ENCODE results near the gene SPAG5. TPM values are rescaled to one million over a fixed set of nuclear protein-coding genes. Genes with fewer than 3 reads are reported as not detected.
"Not testable (repeated sequence)": the region's sequence is repeated elsewhere in the genome, so short reads cannot be mapped to it uniquely, and the experiment has no call there.

SPAG5 gene
- total RNA-seq, 2 donors from 2014 or later: 19.2 to 31.5 TPM

DNA sequence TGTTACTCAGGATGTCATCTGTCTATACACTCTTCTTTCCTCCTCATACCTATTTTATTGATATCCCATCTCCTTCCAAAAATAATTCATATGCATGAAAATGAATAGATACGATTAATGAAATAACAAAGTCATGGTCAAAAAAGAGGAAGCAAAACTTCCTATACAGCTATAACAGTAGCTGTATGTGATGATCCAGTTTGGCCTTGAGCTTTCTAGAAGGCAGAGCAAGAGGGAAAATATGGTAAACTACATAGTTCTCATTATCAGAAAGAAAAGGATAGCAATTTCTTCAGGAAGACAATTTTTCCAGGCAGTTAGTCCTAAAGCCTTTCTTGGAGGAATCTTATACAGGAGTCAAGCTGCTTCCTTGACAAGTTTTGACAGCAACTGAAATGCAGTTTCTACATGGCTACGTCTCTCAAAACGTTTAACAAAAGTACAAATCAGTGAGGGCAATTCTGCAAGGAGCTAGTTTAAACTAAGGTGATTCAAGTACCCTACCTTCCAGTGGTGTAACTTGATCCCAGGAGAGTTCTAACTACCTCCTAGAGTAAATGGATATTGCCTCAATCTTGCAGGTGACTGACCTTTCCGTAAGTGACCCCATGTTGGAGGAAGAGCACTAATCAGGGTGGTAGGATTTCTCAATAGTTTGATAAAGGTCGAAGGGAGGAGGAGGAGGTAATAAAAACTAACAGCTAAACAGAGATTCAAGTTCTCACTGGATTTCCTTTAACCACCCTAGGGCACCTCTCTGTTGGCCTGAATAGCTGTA lies 1.0 kb downstream of the SPAG5 start:
- Mint-ChIP-seq H3K4me3 (peak overlapping the region; percentile 96), H3K27me3 (no peaks in the 10 kb centered on the region), H3K27ac (peak overlapping the region; percentile 96), H3K4me1 (peaks cover 20% of the 10 kb centered on the region), H3K36me3 (ENCODE audit: low read depth) (no peaks in the 10 kb centered on the region)
- ATAC-seq: no peak
- no peak for DNase-seq
- no peaks in the 10 kb centered on the region for H3K9me3 ChIP-seq (ENCODE audit: control insufficient read depth, low read length, poor library complexity, severe bottlenecking)

DNA sequence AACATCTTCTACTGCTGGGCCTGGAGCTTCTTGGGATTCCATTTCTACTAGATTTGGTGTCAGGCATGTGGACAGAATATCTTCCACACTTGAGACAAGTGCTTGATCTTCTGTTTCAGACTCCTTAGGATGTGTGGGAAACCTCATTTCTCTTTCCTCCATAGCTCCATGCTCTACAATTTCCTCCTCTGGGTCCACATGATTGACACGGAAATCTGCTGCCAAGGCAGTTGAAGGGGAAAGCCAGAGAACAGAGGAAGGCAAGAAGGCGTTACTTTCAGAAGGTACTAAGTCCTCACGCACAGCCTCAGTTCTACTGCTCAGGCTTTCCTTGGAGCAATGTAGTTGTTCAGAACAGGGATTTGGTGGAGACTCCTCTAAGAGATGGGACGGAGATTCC lies 6.6 kb downstream of the SPAG5 start:
- Mint-ChIP-seq H3K4me3 (no peak overlapping the region), H3K4me1 (peaks cover 2% of the 10 kb centered on the region), H3K27me3 (no peaks in the 10 kb centered on the region), H3K36me3 (ENCODE audit: low read depth) (peaks cover 2% of the 10 kb centered on the region), H3K27ac (no peak overlapping the region)
- ATAC-seq (no peak), DNase-seq (no peak)
- H3K9me3 ChIP-seq (ENCODE audit: control insufficient read depth, low read length, poor library complexity, severe bottlenecking): no peaks in the 10 kb centered on the region

DNA sequence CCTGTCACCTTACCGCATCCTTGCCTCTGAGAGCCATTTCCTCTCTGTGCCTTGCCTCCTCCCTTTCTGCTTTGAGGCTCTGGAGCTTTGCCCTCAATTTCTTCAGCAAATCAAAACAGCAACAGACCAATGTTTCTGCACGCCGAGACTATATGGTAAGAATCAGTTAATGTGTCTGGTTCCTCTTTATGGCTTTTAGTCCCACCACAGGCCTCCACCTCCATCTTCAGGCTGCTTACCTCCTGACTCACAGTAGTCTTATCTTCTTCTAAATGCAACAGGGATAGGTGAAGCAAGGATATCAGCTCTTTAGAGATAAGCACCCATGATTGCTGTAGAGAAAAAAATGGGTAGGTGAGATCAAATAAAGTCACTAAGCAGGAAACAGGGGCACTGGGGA lies 13.0 kb downstream of the SPAG5 start:
- ATAC-seq (no peak), DNase-seq (no peak)
- H3K9me3 ChIP-seq (ENCODE audit: control insufficient read depth, low read length, poor library complexity, severe bottlenecking): no peaks in the 10 kb centered on the region
- Mint-ChIP-seq H3K4me3 (no peak overlapping the region), H3K27me3 (no peaks in the 10 kb centered on the region), H3K4me1 (peaks cover 4% of the 10 kb centered on the region), H3K36me3 (ENCODE audit: low read depth) (peaks cover 5% of the 10 kb centered on the region), H3K27ac (no peak overlapping the region)

DNA sequence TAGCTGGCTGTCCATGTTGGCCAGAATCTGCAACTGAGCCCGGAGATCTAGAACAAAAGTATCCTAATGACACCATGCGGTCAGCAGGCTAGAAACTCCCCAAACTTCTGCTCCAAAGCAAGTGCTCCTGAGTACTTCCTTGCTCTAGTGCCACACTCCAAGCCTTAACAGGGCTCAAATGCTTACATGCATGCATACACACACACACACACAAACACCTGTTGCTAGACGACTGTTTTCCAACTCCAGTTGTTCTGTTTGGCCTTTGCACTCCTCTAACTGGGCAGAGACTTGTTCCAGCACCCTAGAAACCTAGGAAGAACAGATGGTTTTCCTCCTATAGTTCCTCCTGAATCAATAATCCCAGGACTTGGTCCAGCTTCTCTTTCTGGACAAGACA lies 14.4 kb downstream of the SPAG5 start:
- ATAC-seq: no peak
- H3K4me3 Mint-ChIP-seq: no peak overlapping the region
- no peak for DNase-seq

DNA sequence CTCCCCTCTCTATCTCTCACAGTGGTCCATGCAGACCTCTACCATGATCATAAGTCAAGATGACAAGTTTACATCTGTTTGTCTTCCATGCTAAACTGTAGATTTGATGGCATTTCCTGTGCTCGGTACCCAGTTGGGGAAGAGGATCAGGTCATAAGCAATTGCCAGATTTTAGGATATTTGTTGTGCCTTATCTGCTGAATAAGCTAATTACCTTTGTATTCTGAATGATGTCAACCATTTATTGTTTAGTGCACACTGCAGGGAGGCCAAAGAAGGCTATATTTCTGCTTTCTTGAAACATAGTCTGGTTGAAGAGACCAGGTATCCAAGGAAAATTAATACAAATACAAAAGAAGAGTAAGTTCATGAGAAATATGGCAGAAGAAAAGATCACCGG lies 16.3 kb downstream of the SPAG5 start:
- H3K4me3 Mint-ChIP-seq: no peak overlapping the region
- no peaks in the 10 kb centered on the region for H3K9me3 ChIP-seq (ENCODE audit: control insufficient read depth, low read length, poor library complexity, severe bottlenecking)
- H3K4me1 Mint-ChIP-seq: peaks cover 10% of the 10 kb centered on the region
- peaks cover 5% of the 10 kb centered on the region for H3K36me3 Mint-ChIP-seq (ENCODE audit: low read depth)
- H3K27ac Mint-ChIP-seq: no peak overlapping the region
- H3K27me3 Mint-ChIP-seq: no peaks in the 10 kb centered on the region
- DNase-seq: no peak
- ATAC-seq: no peak

More for the DNA sequence above, 14.4 kb downstream of the SPAG5 start:
- peaks cover 7% of the 10 kb centered on the region for H3K36me3 Mint-ChIP-seq (ENCODE audit: low read depth)
- H3K4me1 Mint-ChIP-seq: peaks cover 11% of the 10 kb centered on the region
- no peaks in the 10 kb centered on the region for H3K27me3 Mint-ChIP-seq
- no peaks in the 10 kb centered on the region for H3K9me3 ChIP-seq (ENCODE audit: control insufficient read depth, low read length, poor library complexity, severe bottlenecking)
- no peak overlapping the region for H3K27ac Mint-ChIP-seq

DNA sequence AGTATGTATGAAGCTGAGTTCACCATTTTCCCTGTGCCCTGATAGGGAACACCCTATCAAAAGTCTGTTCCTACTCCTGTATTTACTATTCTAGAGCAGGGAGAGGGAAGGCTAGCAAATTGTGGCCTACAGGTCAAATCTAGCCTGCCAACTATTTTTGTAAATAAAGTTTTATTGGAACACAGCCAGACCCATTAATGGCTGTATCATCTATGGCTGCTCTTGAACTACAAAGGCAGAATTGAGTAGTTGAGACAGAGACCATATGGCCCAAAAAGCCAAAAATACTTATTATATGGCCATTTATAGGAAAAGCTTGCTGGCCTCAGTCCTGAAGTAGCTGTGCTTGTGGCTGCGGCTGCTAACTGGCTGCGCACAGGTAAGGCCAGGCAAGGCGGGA lies 17.9 kb downstream of the SPAG5 start:
- Mint-ChIP-seq H3K27me3 (no peaks in the 10 kb centered on the region), H3K36me3 (ENCODE audit: low read depth) (peaks cover 5% of the 10 kb centered on the region), H3K4me1 (peaks cover 17% of the 10 kb centered on the region), H3K4me3 (no peak overlapping the region), H3K27ac (no peak overlapping the region)
- no peak for ATAC-seq
- no peak for DNase-seq
- no peaks in the 10 kb centered on the region for H3K9me3 ChIP-seq (ENCODE audit: control insufficient read depth, low read length, poor library complexity, severe bottlenecking)

DNA sequence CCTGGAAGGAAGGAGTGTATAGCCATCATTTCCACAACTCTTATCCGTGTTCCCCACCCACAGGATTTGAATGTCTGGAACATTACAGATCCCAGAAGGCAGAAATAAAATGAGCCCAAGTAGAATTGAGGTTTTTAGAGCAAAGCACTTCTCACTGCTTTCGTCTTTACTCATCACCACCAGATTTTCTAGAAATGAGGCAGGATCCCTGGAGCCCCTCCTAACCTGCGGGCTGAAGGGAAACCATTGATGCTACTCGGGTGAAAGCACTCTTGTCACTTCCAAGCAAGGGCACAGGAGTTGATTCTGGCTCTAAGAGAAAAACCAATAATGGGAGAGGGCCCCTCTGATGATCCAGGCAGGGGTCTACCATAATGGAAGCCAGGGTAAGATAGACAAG lies 19.3 kb downstream of the SPAG5 start:
- no peak for DNase-seq
- peaks cover 2% of the 10 kb centered on the region for H3K36me3 Mint-ChIP-seq (ENCODE audit: low read depth)
- H3K4me3 Mint-ChIP-seq: no peak overlapping the region
- no peaks in the 10 kb centered on the region for H3K27me3 Mint-ChIP-seq
- peaks cover 18% of the 10 kb centered on the region for H3K4me1 Mint-ChIP-seq
- no peak for ATAC-seq
- H3K27ac Mint-ChIP-seq: peak overlapping the region; percentile 72
- no peaks in the 10 kb centered on the region for H3K9me3 ChIP-seq (ENCODE audit: control insufficient read depth, low read length, poor library complexity, severe bottlenecking)

DNA sequence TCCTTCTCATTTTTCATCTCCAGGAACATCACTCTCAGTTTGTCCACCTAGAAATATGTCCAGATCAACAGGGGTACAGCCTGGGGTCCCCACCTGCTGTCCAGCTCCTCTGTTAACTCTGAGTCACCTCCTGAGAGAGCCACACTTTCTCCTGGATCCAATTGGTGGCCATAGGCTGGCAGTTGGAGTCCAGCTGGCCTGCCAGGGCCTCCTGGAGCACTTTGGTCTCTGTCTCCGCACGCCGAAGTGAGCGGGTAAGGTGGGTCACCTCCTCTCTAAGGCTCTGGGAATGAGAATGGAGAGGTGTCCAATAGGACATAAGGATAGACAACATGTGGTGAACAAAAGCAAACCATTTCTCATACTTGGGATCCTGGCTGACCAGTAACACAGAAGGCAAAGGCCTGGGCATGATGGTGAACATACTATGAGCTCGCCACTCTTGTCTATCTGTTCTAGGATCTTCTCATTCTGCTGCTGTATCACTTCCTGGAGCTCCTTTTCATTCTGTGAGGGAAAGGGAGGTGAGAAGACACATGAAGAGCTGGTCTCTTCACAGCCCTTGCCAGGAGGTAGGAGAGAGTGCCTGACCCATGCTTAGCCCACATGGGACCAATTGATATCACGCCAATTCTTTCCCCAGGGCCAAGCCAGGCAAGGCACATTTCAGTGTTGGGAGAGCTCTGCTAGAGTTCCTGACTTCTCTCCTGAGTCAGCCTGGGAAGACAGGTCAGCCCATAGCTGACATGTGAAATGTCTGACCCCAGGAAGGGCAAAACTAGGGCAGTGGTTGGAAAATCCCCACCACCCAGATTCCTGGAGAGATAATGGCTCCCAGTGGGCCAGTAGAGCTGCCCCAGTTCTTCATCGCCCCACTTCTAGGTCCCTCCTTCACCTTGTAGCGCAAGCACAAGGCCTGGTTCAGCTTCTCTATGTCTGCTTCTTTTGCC lies 20.3 kb downstream of the SPAG5 start:
- H3K4me1 Mint-ChIP-seq: peaks cover 20% of the 10 kb centered on the region
- DNase-seq (no peak), ATAC-seq (no peak)
- H3K36me3 Mint-ChIP-seq (ENCODE audit: low read depth): peaks cover 4% of the 10 kb centered on the region
- no peaks in the 10 kb centered on the region for H3K27me3 Mint-ChIP-seq
- H3K27ac Mint-ChIP-seq: no peak overlapping the region
- no peaks in the 10 kb centered on the region for H3K9me3 ChIP-seq (ENCODE audit: control insufficient read depth, low read length, poor library complexity, severe bottlenecking)
- H3K4me3 Mint-ChIP-seq: peak overlapping the region; percentile 36

DNA sequence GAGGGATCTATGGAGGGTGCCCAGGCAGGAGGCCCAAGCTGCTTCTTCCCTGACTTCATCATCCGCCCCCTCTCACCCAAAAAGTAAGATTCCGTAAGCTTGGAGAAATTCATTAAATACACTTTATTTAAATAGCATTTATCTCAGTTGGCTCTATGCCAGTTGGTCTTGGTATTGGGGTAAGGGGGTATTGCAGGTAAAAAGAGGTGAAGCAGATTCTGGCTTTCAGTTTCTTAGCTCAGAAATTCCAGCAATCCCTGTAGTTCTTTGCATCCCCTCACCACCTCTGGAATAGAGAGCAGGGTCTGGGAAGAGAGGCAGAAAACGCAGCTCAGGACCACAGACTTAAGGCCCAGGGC lies 21.4 kb downstream of the SPAG5 start:
- peak overlapping the region; percentile 81 for H3K27ac Mint-ChIP-seq
- H3K27me3 Mint-ChIP-seq: no peaks in the 10 kb centered on the region
- H3K4me1 Mint-ChIP-seq: peaks cover 24% of the 10 kb centered on the region
- DNase-seq: no peak
- ATAC-seq: no peak
- peaks cover 4% of the 10 kb centered on the region for H3K36me3 Mint-ChIP-seq (ENCODE audit: low read depth)
- no peaks in the 10 kb centered on the region for H3K9me3 ChIP-seq (ENCODE audit: control insufficient read depth, low read length, poor library complexity, severe bottlenecking)
- H3K4me3 Mint-ChIP-seq: no peak overlapping the region

DNA sequence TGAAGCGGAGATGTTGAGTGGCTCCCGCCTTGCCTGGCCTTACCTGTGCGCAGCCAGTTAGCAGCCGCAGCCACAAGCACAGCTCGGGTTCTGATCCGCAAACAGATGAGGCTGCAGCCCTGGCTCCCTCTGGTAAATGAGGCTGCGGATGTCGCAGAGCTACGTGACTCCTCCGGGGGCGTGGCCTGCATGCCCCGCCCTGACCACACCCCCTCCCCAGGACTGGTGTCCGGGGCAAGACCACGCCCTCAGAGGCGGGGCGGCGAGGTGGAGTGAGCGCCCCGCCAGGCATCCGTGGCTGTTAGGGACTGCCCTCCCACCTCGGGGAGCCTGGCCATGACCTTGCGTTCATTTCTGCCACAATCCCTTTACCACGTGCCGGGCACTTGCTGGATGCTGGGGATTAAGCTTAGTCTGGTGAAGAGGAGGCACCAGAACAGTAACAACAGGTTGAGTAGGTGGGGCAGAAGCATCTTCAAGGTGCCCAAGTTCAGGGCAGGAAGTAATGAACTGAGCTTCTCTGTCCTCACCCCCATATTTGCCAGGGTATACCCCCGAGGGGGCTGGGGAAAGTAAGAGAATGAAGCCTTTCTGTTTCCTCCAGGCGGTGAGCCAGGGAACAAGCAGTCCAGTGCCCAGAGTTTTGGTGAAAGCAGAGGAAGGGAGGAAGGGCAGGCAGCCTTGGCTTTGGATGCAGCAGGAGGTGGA lies 21.9 kb downstream of the SPAG5 start, which contains the start of gene ALDOC:
Gene ALDOC (minus strand): TSS at position 138 of the 708 bp plus-strand sequence. CDS start 1,363 bp downstream, outside the sequence.
- Mint-ChIP-seq H3K27me3 (no peaks in the 10 kb centered on the region), H3K27ac (peak within 1 kb of the TSS; percentile 81), H3K4me1 (peaks cover 29% of the 10 kb centered on the region), H3K4me3 (peak within 1 kb of the TSS; percentile 93), H3K36me3 (ENCODE audit: low read depth) (peaks cover 4% of the 10 kb centered on the region)
- ATAC-seq (peak; percentile 98), DNase-seq (peak; percentile 98 to 100 (median 98))
- no peaks in the 10 kb centered on the region for H3K9me3 ChIP-seq (ENCODE audit: control insufficient read depth, low read length, poor library complexity, severe bottlenecking)

DNA sequence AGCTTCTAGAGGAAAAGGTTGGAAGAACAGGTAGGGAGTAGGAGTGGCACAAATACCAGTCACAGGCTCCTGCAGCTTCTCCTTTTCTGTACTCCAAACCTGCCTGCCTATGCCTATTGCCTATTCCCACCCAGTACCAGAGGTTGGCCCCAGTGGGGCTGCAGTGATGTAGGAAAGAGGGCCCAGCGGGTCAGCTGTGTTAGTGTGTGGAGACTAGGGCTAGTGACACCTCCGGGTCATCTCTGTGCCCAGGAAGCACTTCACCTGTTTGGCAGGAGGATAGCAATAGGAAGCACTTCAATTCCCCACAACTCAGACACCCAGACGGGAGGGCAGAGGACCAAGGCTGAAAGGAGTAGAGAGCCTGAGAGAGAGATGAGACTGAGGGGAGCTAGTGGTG lies 22.8 kb downstream of the SPAG5 start:
- H3K36me3 Mint-ChIP-seq (ENCODE audit: low read depth); ATAC-seq; H3K27me3 Mint-ChIP-seq; DNase-seq; H3K9me3 ChIP-seq (ENCODE audit: control insufficient read depth, low read length, poor library complexity, severe bottlenecking): not testable (repeated sequence)
- peak overlapping the region; percentile 81 for H3K27ac Mint-ChIP-seq
- peak overlapping the region; percentile 93 for H3K4me3 Mint-ChIP-seq
- H3K4me1 Mint-ChIP-seq: peaks cover 32% of the 10 kb centered on the region

DNA sequence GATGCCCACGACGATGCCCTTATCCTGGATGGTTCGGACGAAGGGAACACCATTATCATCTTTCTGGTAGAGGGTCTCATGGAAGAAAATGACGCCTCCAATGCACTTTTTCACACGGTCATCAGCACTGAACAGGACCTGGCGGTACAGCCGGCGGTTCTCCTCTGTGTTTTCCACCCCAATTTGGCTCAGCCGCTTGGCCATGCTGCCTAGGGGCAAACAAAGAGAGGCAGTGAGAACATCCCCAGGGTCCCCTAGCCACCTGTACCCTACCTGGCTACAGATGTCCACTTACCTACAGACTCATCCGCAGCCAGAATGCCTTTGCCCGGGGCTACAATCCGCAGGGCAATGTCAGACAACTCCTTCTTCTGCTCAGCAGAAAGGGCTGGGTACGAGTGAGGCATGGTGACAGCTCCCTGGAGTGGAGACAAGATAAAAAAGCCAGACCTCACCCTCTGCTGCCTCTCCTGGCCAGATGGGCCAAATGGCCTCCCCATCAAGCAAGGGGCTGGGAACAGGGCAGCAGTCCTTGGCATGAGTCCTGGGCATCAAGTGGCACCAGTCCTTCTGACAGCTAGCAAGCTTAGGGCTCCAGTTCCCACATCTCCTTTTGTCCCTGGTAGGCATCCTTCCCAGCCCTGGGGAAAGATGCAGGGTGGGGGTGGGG lies 23.6 kb downstream of the SPAG5 start:
- Mint-ChIP-seq H3K27me3 (no peaks in the 10 kb centered on the region), H3K27ac (no peak overlapping the region), H3K36me3 (ENCODE audit: low read depth) (peaks cover 7% of the 10 kb centered on the region), H3K4me3 (no peak overlapping the region), H3K4me1 (peaks cover 32% of the 10 kb centered on the region)
- DNase-seq (no peak), ATAC-seq (no peak)
- no peaks in the 10 kb centered on the region for H3K9me3 ChIP-seq (ENCODE audit: control insufficient read depth, low read length, poor library complexity, severe bottlenecking)

Data from T-helper 17 cell (primary cell).